HEK293 (cell line): ENCODE results near the gene FMNL3.

Experiments
- FEZF1 ChIP-seq: fragments of 450-650 bp; formaldehyde crosslinking; IDR thresholded peaks from 2 replicates; pipeline ENCODE4 v1.5.1; 2016; ENCODE audit warnings: missing biosample characterization, missing genetic modification characterization
- GLIS1 ChIP-seq: fragments of 450-650 bp; formaldehyde crosslinking; IDR thresholded peaks from 2 replicates; pipeline ENCODE4 v1.5.1; 2016; ENCODE audit warnings: missing biosample characterization, missing genetic modification characterization
- KLF9 ChIP-seq: fragments of 450-650 bp; formaldehyde crosslinking; IDR thresholded peaks from 2 replicates; pipeline ENCODE4 v1.5.1; 2016; ENCODE audit warnings: missing biosample characterization, missing genetic modification characterization, low read depth
- PRDM1 ChIP-seq: fragments of 450-650 bp; formaldehyde crosslinking; IDR thresholded peaks from 2 replicates; pipeline ENCODE4; 2016; ENCODE audit warnings: missing biosample characterization, missing genetic modification characterization
- SP2 ChIP-seq: fragments of 450-650 bp; formaldehyde crosslinking; IDR thresholded peaks from 2 replicates; pipeline ENCODE4 v1.5.1; 2016; ENCODE audit warnings: missing biosample characterization, missing genetic modification characterization
- SP3 ChIP-seq: fragments of 450-650 bp; formaldehyde crosslinking; IDR thresholded peaks from 2 replicates; pipeline ENCODE4 v1.5.1; 2016; ENCODE audit warnings: missing biosample characterization, missing genetic modification characterization
- TSHZ1 ChIP-seq: fragments of 450-650 bp; formaldehyde crosslinking; IDR thresholded peaks from 2 replicates; pipeline ENCODE4 v1.5.1; 2016; ENCODE audit warnings: missing biosample characterization, missing genetic modification characterization, borderline replicate concordance
- ZBTB21 ChIP-seq: fragments of 450-650 bp; formaldehyde crosslinking; IDR thresholded peaks from 2 replicates; pipeline ENCODE4 v1.5.1; 2017; ENCODE audit warnings: missing biosample characterization, missing genetic modification characterization
- ZNF148 ChIP-seq: fragments of 450-650 bp; formaldehyde crosslinking; IDR thresholded peaks from 2 replicates; pipeline ENCODE4 v1.5.0; 2017; ENCODE audit warnings: missing biosample characterization, missing genetic modification characterization, borderline replicate concordance
- ZNF174 ChIP-seq: fragments of 450-650 bp; formaldehyde crosslinking; IDR thresholded peaks from 2 replicates; pipeline ENCODE4 v1.5.0; 2017; ENCODE audit warnings: missing biosample characterization, mild to moderate bottlenecking, missing genetic modification characterization
- ZNF18 ChIP-seq: fragments of 450-650 bp; formaldehyde crosslinking; IDR thresholded peaks from 2 replicates; pipeline ENCODE4 v1.5.1; 2016; ENCODE audit warnings: missing biosample characterization, missing genetic modification characterization
- ZNF223 ChIP-seq: fragments of 450-650 bp; formaldehyde crosslinking; IDR thresholded peaks from 2 replicates; pipeline ENCODE4 v1.5.1; 2016; ENCODE audit warnings: missing biosample characterization, missing genetic modification characterization
- ZNF280C ChIP-seq: fragments of 450-650 bp; formaldehyde crosslinking; IDR thresholded peaks from 2 replicates; pipeline ENCODE4 v1.5.1; 2016; ENCODE audit warnings: missing biosample characterization, missing genetic modification characterization
- ZNF311 ChIP-seq: fragments of 450-650 bp; formaldehyde crosslinking; IDR thresholded peaks from 2 replicates; pipeline ENCODE4 v1.5.1; 2017; ENCODE audit warnings: missing biosample characterization, missing genetic modification characterization, borderline replicate concordance
- ZNF350 ChIP-seq: fragments of 450-650 bp; formaldehyde crosslinking; IDR thresholded peaks from 2 replicates; pipeline ENCODE4 v1.5.0; 2017; ENCODE audit warnings: missing biosample characterization, mild to moderate bottlenecking, missing genetic modification characterization
- ZNF354C ChIP-seq: fragments of 450-650 bp; formaldehyde crosslinking; IDR thresholded peaks from 2 replicates; pipeline ENCODE4 v1.5.1; 2016; ENCODE audit warnings: missing biosample characterization, missing genetic modification characterization, low read depth, borderline replicate concordance
- ZNF513 ChIP-seq: fragments of 450-650 bp; IDR thresholded peaks from 2 replicates; pipeline ENCODE4 v1.5.1; 2018; ENCODE audit warnings: missing biosample characterization, missing genetic modification characterization
- ZNF560 ChIP-seq: fragments of 450-650 bp; formaldehyde crosslinking; IDR thresholded peaks from 2 replicates; pipeline ENCODE4 v1.5.1; 2017; ENCODE audit warnings: missing biosample characterization, missing genetic modification characterization, borderline replicate concordance
- ZNF561 ChIP-seq: fragments of 450-650 bp; IDR thresholded peaks from 2 replicates; pipeline ENCODE4 v1.5.1; 2018; ENCODE audit warnings: missing biosample characterization, missing genetic modification characterization, borderline replicate concordance
- ZNF596 ChIP-seq: fragments of 450-650 bp; IDR thresholded peaks from 2 replicates; pipeline ENCODE4 v1.5.0; 2018; ENCODE audit warnings: missing biosample characterization, mild to moderate bottlenecking, missing genetic modification characterization, moderate library complexity
- ZNF639 ChIP-seq: fragments of 450-650 bp; formaldehyde crosslinking; IDR thresholded peaks from 2 replicates; pipeline ENCODE4 v1.5.1; 2016; ENCODE audit warnings: missing biosample characterization, missing genetic modification characterization
- ZNF660 ChIP-seq: fragments of 450-650 bp; IDR thresholded peaks from 2 replicates; pipeline ENCODE4 v1.5.1; 2018; ENCODE audit warnings: missing biosample characterization, mild to moderate bottlenecking, missing genetic modification characterization
- ZNF664 ChIP-seq: fragments of 450-650 bp; formaldehyde crosslinking; IDR thresholded peaks from 2 replicates; pipeline ENCODE4 v1.5.1; 2016; ENCODE audit warnings: missing biosample characterization, missing genetic modification characterization
- ZNF707 ChIP-seq: fragments of 450-650 bp; formaldehyde crosslinking; IDR thresholded peaks from 2 replicates; pipeline ENCODE4 v1.5.1; 2016; ENCODE audit warnings: missing biosample characterization, missing genetic modification characterization
- ZNF768 ChIP-seq: fragments of 450-650 bp; formaldehyde crosslinking; IDR thresholded peaks from 2 replicates; pipeline ENCODE4 v1.5.1; 2018; ENCODE audit warnings: missing biosample characterization, mild to moderate bottlenecking, missing genetic modification characterization
- ZNF776 ChIP-seq: fragments of 450-650 bp; formaldehyde crosslinking; IDR thresholded peaks from 2 replicates; pipeline ENCODE4 v1.5.0; 2017; ENCODE audit warnings: missing biosample characterization, missing genetic modification characterization, borderline replicate concordance
- ZNF843 ChIP-seq: fragments of 450-650 bp; formaldehyde crosslinking; IDR thresholded peaks from 2 replicates; pipeline ENCODE4 v1.5.1; 2016; ENCODE audit warnings: missing biosample characterization, missing genetic modification characterization

The FMNL3 gene

GRCh38 chr12:49623142-49623904, 83.9 kb downstream of the FMNL3 start, which contains the start of gene PRPF40B (continued):
- TF ChIP-seq ZNF513 (tag by site-specific recombination) (no peak), FEZF1 (tag by site-specific recombination) (no peak), ZNF148 (tag by site-specific recombination) (no peak), ZNF768 (0 out of 2 replicates have a peak, but pooled peaks have one; percentile 27), ZNF280C (tag by site-specific recombination) (no peak), ZNF18 (tag by site-specific recombination) (no peak), SP3 (peak; percentile 76), SP2 (tag by site-specific recombination) (peak; percentile 48), ZNF660 (tag by site-specific recombination) (peak; percentile 30), ZNF561 (tag by site-specific recombination) (no peak), KLF9 (tag by site-specific recombination) (peak; percentile 33), ZNF174 (tag by site-specific recombination) (no peak), ZNF596 (tag by site-specific recombination) (peak; percentile 3; the same call in 1 of the 2 replicates), ZNF639 (tag by site-specific recombination) (peak; percentile 4; the same call in 1 of the 2 replicates), ZNF354C (tag by site-specific recombination) (no peak), ZNF707 (tag by site-specific recombination) (no peak), ZNF350 (no peak), ZBTB21 (tag by site-specific recombination) (no peak), ZNF311 (tag by site-specific recombination) (no peak), ZNF560 (no peak), ZNF776 (tag by site-specific recombination) (no peak), ZNF223 (tag by site-specific recombination) (no peak), GLIS1 (tag by site-specific recombination) (peak; percentile 56; the same call in 1 of the 2 replicates), PRDM1 (tag by site-specific recombination) (no peak), TSHZ1 (tag by site-specific recombination) (no peak), ZNF843 (0 out of 2 replicates have a peak, but pooled peaks have one; percentile 10), ZNF664 (tag by site-specific recombination) (no peak)
